ENCODE results near the gene GLDC. TPM values are rescaled to one million over a fixed set of nuclear protein-coding genes. Genes with fewer than 3 reads are reported as not detected.

Gene GLDC
- total and polyA plus RNA-seq, 4 donors: 20.3 to 56.6 (median 36.5) TPM

GRCh38 chr9:6506571-6506970 is 139.0 kb downstream of the GLDC start:
- no CpG with 5 or more reads among the region's 2 CpGs for WGBS (ENCODE audit: insufficient coverage)
- no peaks in the 10 kb centered on the region for H3K4me1 ChIP-seq (ENCODE audit: control insufficient read depth, insufficient read depth, low read length)

GRCh38 chr9:6502399-6502798 is 143.1 kb downstream of the GLDC start:
- no peaks in the 10 kb centered on the region for H3K9me3 ChIP-seq (ENCODE audit: control insufficient read depth, insufficient read depth, low read length)
- peaks cover 12% of the 10 kb centered on the region for H3K36me3 ChIP-seq (ENCODE audit: control insufficient read depth, insufficient read depth, low read length)
- no peaks in the 10 kb centered on the region for H3K27me3 ChIP-seq (ENCODE audit: control insufficient read depth, insufficient read depth, low read length)
- WGBS (ENCODE audit: insufficient coverage): no CpG with 5 or more reads among the region's 3 CpGs
- H3K27ac ChIP-seq (ENCODE audit: low read depth, low read length): no peak overlapping the region
- no peak overlapping the region for H3K4me3 ChIP-seq (ENCODE audit: low read depth, low read length)
- H3K4me1 ChIP-seq (ENCODE audit: control insufficient read depth, insufficient read depth, low read length): no peaks in the 10 kb centered on the region
- no peak for DNase-seq (ENCODE audit: low read depth in 4 of 6, low spot score in 6 of 6)

More at GRCh38 chr9:6506571-6506970, 139.0 kb downstream of the GLDC start:
- DNase-seq (ENCODE audit: low read depth in 4 of 6, low spot score in 6 of 6): no peak
- H3K27me3 ChIP-seq (ENCODE audit: control insufficient read depth, insufficient read depth, low read length): no peaks in the 10 kb centered on the region
- no peak overlapping the region for H3K27ac ChIP-seq (ENCODE audit: low read depth, low read length)
- H3K36me3 ChIP-seq (ENCODE audit: control insufficient read depth, insufficient read depth, low read length): peaks cover 3% of the 10 kb centered on the region
- no peak overlapping the region for H3K4me3 ChIP-seq (ENCODE audit: low read depth, low read length)
- H3K9me3 ChIP-seq (ENCODE audit: control insufficient read depth, insufficient read depth, low read length): no peaks in the 10 kb centered on the region

GRCh38 chr9:6501526-6502210 is 143.9 kb downstream of the GLDC start:
- H3K27ac ChIP-seq (ENCODE audit: low read depth, low read length): no peak overlapping the region
- H3K36me3 ChIP-seq (ENCODE audit: control insufficient read depth, insufficient read depth, low read length): peaks cover 12% of the 10 kb centered on the region
- H3K27me3 ChIP-seq (ENCODE audit: control insufficient read depth, insufficient read depth, low read length): no peaks in the 10 kb centered on the region
- no peak for DNase-seq (ENCODE audit: low read depth in 4 of 6, low spot score in 6 of 6)
- H3K4me3 ChIP-seq (ENCODE audit: low read depth, low read length): no peak overlapping the region
- no peaks in the 10 kb centered on the region for H3K4me1 ChIP-seq (ENCODE audit: control insufficient read depth, insufficient read depth, low read length)
- H3K9me3 ChIP-seq (ENCODE audit: control insufficient read depth, insufficient read depth, low read length): no peaks in the 10 kb centered on the region
- WGBS (ENCODE audit: insufficient coverage): no CpG with 5 or more reads among the region's 2 CpGs

GRCh38 chr9:6498982-6499381 is 146.5 kb downstream of the GLDC start:
- Histone ChIP-seq H3K27ac (ENCODE audit: low read depth, low read length) (no peak overlapping the region), H3K4me3 (ENCODE audit: low read depth, low read length) (no peak overlapping the region), H3K36me3 (ENCODE audit: control insufficient read depth, insufficient read depth, low read length) (peaks cover 12% of the 10 kb centered on the region), H3K9me3 (ENCODE audit: control insufficient read depth, insufficient read depth, low read length) (no peaks in the 10 kb centered on the region), H3K27me3 (ENCODE audit: control insufficient read depth, insufficient read depth, low read length) (no peaks in the 10 kb centered on the region), H3K4me1 (ENCODE audit: control insufficient read depth, insufficient read depth, low read length) (no peaks in the 10 kb centered on the region)
- no peak for DNase-seq (ENCODE audit: low read depth in 4 of 6, low spot score in 6 of 6)
- no CpG with 5 or more reads among the region's 1 CpG for WGBS (ENCODE audit: insufficient coverage)

- no peaks in the 10 kb centered on the region for H3K9me3 ChIP-seq (ENCODE audit: control insufficient read depth, insufficient read depth, low read length)
- no CpG with 5 or more reads among the region's 1 CpG for WGBS (ENCODE audit: insufficient coverage)
- no peaks in the 10 kb centered on the region for H3K27me3 ChIP-seq (ENCODE audit: control insufficient read depth, insufficient read depth, low read length)
- DNase-seq (ENCODE audit: low read depth in 4 of 6, low spot score in 6 of 6): no peak
- H3K36me3 ChIP-seq (ENCODE audit: control insufficient read depth, insufficient read depth, low read length): peaks cover 9% of the 10 kb centered on the region
- no peak overlapping the region for H3K27ac ChIP-seq (ENCODE audit: low read depth, low read length)
- no peak overlapping the region for H3K4me3 ChIP-seq (ENCODE audit: low read depth, low read length)
- H3K4me1 ChIP-seq (ENCODE audit: control insufficient read depth, insufficient read depth, low read length): no peaks in the 10 kb centered on the region
These were observed 150.1 kb downstream of the GLDC start for GRCh38 chr9:6495466-6495865.

- Histone ChIP-seq H3K4me3 (ENCODE audit: low read depth, low read length) (no peak overlapping the region), H3K27me3 (ENCODE audit: control insufficient read depth, insufficient read depth, low read length) (no peaks in the 10 kb centered on the region), H3K36me3 (ENCODE audit: control insufficient read depth, insufficient read depth, low read length) (peaks cover 9% of the 10 kb centered on the region), H3K27ac (ENCODE audit: low read depth, low read length) (no peak overlapping the region), H3K9me3 (ENCODE audit: control insufficient read depth, insufficient read depth, low read length) (no peaks in the 10 kb centered on the region), H3K4me1 (ENCODE audit: control insufficient read depth, insufficient read depth, low read length) (no peaks in the 10 kb centered on the region)
- WGBS (ENCODE audit: insufficient coverage): 100% methylated on average over 1 of the region's 2 CpGs
- DNase-seq (ENCODE audit: low read depth in 4 of 6, low spot score in 6 of 6): no peak
These were observed 154.7 kb downstream of the GLDC start for GRCh38 chr9:6490863-6491262.

GRCh38 chr9:6489099-6489498 is 156.4 kb downstream of the GLDC start:
- no peak overlapping the region for H3K4me3 ChIP-seq (ENCODE audit: low read depth, low read length)
- H3K9me3 ChIP-seq (ENCODE audit: control insufficient read depth, insufficient read depth, low read length): no peaks in the 10 kb centered on the region
- 100% methylated on average over 1 of the region's 1 CpG for WGBS (ENCODE audit: insufficient coverage)
- H3K36me3 ChIP-seq (ENCODE audit: control insufficient read depth, insufficient read depth, low read length): peaks cover 17% of the 10 kb centered on the region
- H3K27me3 ChIP-seq (ENCODE audit: control insufficient read depth, insufficient read depth, low read length): no peaks in the 10 kb centered on the region
- H3K4me1 ChIP-seq (ENCODE audit: control insufficient read depth, insufficient read depth, low read length): no peaks in the 10 kb centered on the region
- no peak for DNase-seq (ENCODE audit: low read depth in 4 of 6, low spot score in 6 of 6)
- H3K27ac ChIP-seq (ENCODE audit: low read depth, low read length): no peak overlapping the region

- no peaks in the 10 kb centered on the region for H3K27me3 ChIP-seq (ENCODE audit: control insufficient read depth, insufficient read depth, low read length)
- no peaks in the 10 kb centered on the region for H3K9me3 ChIP-seq (ENCODE audit: control insufficient read depth, insufficient read depth, low read length)
- H3K36me3 ChIP-seq (ENCODE audit: control insufficient read depth, insufficient read depth, low read length): peaks cover 21% of the 10 kb centered on the region
- H3K4me3 ChIP-seq (ENCODE audit: low read depth, low read length): no peak overlapping the region
- DNase-seq (ENCODE audit: low read depth in 4 of 6, low spot score in 6 of 6): no peak
- no peak overlapping the region for H3K27ac ChIP-seq (ENCODE audit: low read depth, low read length)
- H3K4me1 ChIP-seq (ENCODE audit: control insufficient read depth, insufficient read depth, low read length): no peaks in the 10 kb centered on the region
- WGBS (ENCODE audit: insufficient coverage): 95% methylated on average over 6 of the region's 7 CpGs
These were observed 157.1 kb downstream of the GLDC start for GRCh38 chr9:6488395-6488794.

- DNase-seq (ENCODE audit: low read depth in 4 of 6, low spot score in 6 of 6): no peak
- no CpG with 5 or more reads among the region's 2 CpGs for WGBS (ENCODE audit: insufficient coverage)
- peaks cover 30% of the 10 kb centered on the region for H3K36me3 ChIP-seq (ENCODE audit: control insufficient read depth, insufficient read depth, low read length)
These were observed 161.3 kb downstream of the GLDC start for GRCh38 chr9:6484210-6484609.

More at GRCh38 chr9:6484210-6484609, 161.3 kb downstream of the GLDC start:
- H3K27ac ChIP-seq (ENCODE audit: low read depth, low read length): no peak overlapping the region
- no peaks in the 10 kb centered on the region for H3K27me3 ChIP-seq (ENCODE audit: control insufficient read depth, insufficient read depth, low read length)
- no peak overlapping the region for H3K4me3 ChIP-seq (ENCODE audit: low read depth, low read length)
- no peaks in the 10 kb centered on the region for H3K4me1 ChIP-seq (ENCODE audit: control insufficient read depth, insufficient read depth, low read length)
- no peaks in the 10 kb centered on the region for H3K9me3 ChIP-seq (ENCODE audit: control insufficient read depth, insufficient read depth, low read length)
